ENCODE measurements around the gene PHLDB1.

DNA sequence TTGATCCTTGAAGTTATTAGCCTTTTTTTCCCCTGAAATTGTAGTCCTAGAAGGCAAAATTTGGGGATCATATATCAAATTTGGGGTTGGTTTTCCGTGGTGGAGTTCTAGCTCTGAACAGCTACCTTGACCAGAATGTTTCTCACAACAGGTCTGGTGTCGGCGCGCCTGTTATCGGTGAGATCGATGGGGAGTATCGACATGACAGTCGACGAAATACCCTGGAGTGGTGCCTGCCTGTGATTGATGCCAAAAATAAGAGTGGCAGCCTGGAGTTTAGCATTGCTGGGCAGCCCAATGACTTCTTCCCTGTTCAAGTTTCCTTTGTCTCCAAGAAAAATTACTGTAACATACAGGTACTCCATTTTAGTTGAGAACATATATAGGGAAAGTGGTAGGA is 9.9 kb upstream of the PHLDB1 start:
- TF ChIP-seq, protein P1, sequence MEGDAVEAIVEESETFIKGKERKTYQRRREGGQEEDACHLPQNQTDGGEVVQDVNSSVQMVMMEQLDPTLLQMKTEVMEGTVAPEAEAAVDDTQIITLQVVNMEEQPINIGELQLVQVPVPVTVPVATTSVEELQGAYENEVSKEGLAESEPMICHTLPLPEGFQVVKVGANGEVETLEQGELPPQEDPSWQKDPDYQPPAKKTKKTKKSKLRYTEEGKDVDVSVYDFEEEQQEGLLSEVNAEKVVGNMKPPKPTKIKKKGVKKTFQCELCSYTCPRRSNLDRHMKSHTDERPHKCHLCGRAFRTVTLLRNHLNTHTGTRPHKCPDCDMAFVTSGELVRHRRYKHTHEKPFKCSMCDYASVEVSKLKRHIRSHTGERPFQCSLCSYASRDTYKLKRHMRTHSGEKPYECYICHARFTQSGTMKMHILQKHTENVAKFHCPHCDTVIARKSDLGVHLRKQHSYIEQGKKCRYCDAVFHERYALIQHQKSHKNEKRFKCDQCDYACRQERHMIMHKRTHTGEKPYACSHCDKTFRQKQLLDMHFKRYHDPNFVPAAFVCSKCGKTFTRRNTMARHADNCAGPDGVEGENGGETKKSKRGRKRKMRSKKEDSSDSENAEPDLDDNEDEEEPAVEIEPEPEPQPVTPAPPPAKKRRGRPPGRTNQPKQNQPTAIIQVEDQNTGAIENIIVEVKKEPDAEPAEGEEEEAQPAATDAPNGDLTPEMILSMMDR (IDR thresholded peaks at IDR 0.05; ENCODE audit: insufficient read depth, low read length), result no peak
- TF ChIP-seq POLR2AphosphoS5 (IDR thresholded peaks at IDR 0.05; ENCODE audit: low read depth) (no peak), SPI1 (IDR thresholded peaks at IDR 0.05; ENCODE audit: borderline replicate concordance, low read depth) (no peak), GABPA (IDR thresholded peaks at IDR 0.05; ENCODE audit: low read depth) (no peak)
- TF ChIP-seq, protein P2, sequence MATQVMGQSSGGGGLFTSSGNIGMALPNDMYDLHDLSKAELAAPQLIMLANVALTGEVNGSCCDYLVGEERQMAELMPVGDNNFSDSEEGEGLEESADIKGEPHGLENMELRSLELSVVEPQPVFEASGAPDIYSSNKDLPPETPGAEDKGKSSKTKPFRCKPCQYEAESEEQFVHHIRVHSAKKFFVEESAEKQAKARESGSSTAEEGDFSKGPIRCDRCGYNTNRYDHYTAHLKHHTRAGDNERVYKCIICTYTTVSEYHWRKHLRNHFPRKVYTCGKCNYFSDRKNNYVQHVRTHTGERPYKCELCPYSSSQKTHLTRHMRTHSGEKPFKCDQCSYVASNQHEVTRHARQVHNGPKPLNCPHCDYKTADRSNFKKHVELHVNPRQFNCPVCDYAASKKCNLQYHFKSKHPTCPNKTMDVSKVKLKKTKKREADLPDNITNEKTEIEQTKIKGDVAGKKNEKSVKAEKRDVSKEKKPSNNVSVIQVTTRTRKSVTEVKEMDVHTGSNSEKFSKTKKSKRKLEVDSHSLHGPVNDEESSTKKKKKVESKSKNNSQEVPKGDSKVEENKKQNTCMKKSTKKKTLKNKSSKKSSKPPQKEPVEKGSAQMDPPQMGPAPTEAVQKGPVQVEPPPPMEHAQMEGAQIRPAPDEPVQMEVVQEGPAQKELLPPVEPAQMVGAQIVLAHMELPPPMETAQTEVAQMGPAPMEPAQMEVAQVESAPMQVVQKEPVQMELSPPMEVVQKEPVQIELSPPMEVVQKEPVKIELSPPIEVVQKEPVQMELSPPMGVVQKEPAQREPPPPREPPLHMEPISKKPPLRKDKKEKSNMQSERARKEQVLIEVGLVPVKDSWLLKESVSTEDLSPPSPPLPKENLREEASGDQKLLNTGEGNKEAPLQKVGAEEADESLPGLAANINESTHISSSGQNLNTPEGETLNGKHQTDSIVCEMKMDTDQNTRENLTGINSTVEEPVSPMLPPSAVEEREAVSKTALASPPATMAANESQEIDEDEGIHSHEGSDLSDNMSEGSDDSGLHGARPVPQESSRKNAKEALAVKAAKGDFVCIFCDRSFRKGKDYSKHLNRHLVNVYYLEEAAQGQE (IDR thresholded peaks at IDR 0.05; ENCODE audit: insufficient replicate concordance, low read depth), result no peak

All from HL-60 (cell line).